Upper lobe of left lung (tissue), 6 donors: ENCODE data around the gene TNS4. TPM values are rescaled to one million over a fixed set of nuclear protein-coding genes. Genes with fewer than 3 reads are reported as not detected.

ENCODE experiments used
- ATAC-seq, 2 donors: fragments of 200-7000 bp; cut with Tn5 transposase; one replicate each; pipeline ENCODE4 v1.9.1; 2022; ENCODE audit warnings: mild to moderate bottlenecking in 2 of 2, moderate library complexity in 2 of 2; ENCODE audit not compliant: low FRiP score in 2 of 2
- DNase-seq, 2 donors: peaks; one replicate each; pipeline ENCODE4 v3.0.0-alpha.2; 2019 to 2020
- H3K27ac ChIP-seq, 4 donors: fragments of 200-600 bp; sonication (generic); one replicate each; pipeline ENCODE4 v1.5.1; 2016 to 2019
- H3K27me3 ChIP-seq, 4 donors: fragments of 200-600 bp; sonication (generic); one replicate each; pipeline ENCODE4 v1.5.1; 2017 to 2019
- H3K36me3 ChIP-seq, 4 donors: fragments of 200-600 bp; sonication (generic); one replicate each; pipeline ENCODE4 v1.5.1; 2016 to 2019
- H3K4me1 ChIP-seq, 4 donors: fragments of 200-600 bp; sonication (generic); one replicate each; pipeline ENCODE4 v1.5.1; 2018 to 2019
- H3K4me3 ChIP-seq, 4 donors: fragments of 200-600 bp; sonication (generic); one replicate each; pipeline ENCODE4 v1.5.1; 2017 to 2019; ENCODE audit warnings: mild to moderate bottlenecking in 2 of 4, moderate library complexity in 1 of 4
- H3K9me3 ChIP-seq, 4 donors: fragments of 200-600 bp; sonication (generic); one replicate each; pipeline ENCODE4 v1.5.1; 2018 to 2019
- EP300 ChIP-seq, 4 donors: sonication (generic); formaldehyde crosslinking; IDR thresholded peaks; one replicate each; pipeline ENCODE4 v1.5.1; 2017; ENCODE audit warnings: antibody characterized with exemption in 4 of 4, control low read depth in 2 of 4
- POLR2A ChIP-seq, 4 donors: fragments of 450-650 bp; IDR thresholded peaks; one replicate each; pipeline ENCODE4 v1.5.1; 2016 to 2017; ENCODE audit warnings: antibody characterized with exemption in 4 of 4, mild to moderate bottlenecking in 2 of 4
- POLR2AphosphoS5 ChIP-seq, 2 donors: sonication (generic); formaldehyde crosslinking; IDR thresholded peaks; one replicate each; pipeline ENCODE4 v1.5.1; 2017; ENCODE audit warnings: antibody characterized with exemption in 2 of 2
- WGBS, 2 donors: methylation state at CpG; one replicate each; pipeline ENCODE4 v1.1.5; 2017 to 2018; 5-methylcytosine and 5-hydroxymethylcytosine counted together
- total RNA-seq, 6 donors: library from RNA; depleted of rRNA in 4 of 6; stranded (reverse); fragments of >200 nt in 4 of 6; gene quantifications; one replicate each; pipeline versions ENCODE4 v1.1.0 to v1.2.1, GENCODE V29; 2016 to 2021
- TF ChIP-seq, protein P1 (sequence below), 6 experiments: fragments of 450-650 bp in 4 of 6; fragments of 200-600 bp in 2 of 6; sonication (generic) in 2 of 6; IDR thresholded peaks; one replicate each; pipeline ENCODE4 v1.5.1; 2016 to 2019; ENCODE audit warnings: antibody characterized with exemption in 6 of 6
- donor health status: DM: no; HTN: no; CAD: no; lungs with moderate emphysema.
- donor health status: DM: no; HTN: yes; CAD: no; lungs with severe emphysema.

TNS4 gene
- total RNA-seq, 6 donors from 2014 or later: 0.54 to 5.1 (median 1.1) TPM; not detected in 1

DNA sequence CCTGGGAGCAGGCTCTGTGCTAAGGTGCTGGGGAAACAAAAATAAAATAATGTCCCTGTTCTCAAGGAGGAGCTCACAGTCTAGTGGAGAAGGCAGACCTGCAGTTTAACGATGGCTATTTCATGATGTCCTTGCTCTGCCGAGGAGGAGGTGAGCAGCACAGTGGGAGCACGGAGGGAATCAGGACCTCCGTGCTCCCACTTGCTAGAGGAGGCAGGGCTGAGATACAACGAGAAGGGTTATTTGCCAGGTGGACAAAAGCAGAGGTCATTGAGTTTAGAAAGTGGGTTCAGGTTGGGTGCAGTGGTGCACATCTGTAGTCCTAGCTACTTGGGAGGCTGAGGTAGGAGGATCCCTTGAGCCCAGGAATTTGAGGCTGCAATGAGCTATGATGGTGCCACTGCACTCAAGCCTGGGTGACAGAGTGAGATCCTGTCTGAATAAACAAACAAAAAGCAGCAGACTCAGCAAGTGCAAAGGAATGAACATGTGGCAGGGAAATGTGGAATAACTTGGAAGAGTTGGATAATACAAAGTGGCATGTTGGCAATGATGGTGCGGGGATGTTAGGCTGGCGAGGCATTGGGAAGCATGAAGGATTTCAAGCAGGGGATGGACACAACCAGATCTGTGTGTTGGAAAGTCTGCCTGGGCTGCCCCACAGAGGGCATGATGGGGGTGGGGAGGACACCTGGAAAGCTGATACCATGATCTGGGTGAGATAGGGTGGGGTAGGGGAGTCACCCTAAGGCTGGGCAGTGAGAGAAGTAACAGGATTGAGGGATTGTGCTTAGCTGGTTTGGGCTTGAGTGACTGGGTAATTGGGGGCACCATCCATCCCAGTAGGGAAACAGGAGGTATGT is 12.8 kb upstream of the TNS4 start:
- TF ChIP-seq EP300 (IDR thresholded peaks at IDR 0.05) (no peak), POLR2A (IDR thresholded peaks at IDR 0.05) (no peak), POLR2AphosphoS5 (IDR thresholded peaks at IDR 0.05) (no peak)
- TF ChIP-seq, protein P1, sequence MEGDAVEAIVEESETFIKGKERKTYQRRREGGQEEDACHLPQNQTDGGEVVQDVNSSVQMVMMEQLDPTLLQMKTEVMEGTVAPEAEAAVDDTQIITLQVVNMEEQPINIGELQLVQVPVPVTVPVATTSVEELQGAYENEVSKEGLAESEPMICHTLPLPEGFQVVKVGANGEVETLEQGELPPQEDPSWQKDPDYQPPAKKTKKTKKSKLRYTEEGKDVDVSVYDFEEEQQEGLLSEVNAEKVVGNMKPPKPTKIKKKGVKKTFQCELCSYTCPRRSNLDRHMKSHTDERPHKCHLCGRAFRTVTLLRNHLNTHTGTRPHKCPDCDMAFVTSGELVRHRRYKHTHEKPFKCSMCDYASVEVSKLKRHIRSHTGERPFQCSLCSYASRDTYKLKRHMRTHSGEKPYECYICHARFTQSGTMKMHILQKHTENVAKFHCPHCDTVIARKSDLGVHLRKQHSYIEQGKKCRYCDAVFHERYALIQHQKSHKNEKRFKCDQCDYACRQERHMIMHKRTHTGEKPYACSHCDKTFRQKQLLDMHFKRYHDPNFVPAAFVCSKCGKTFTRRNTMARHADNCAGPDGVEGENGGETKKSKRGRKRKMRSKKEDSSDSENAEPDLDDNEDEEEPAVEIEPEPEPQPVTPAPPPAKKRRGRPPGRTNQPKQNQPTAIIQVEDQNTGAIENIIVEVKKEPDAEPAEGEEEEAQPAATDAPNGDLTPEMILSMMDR (IDR thresholded peaks at IDR 0.05): no peak
- WGBS, 2 donors: 87 to 91% methylated on average over 7 of the region's 7 CpGs
- Histone ChIP-seq H3K4me3 (no peak overlapping the region), H3K27me3 (no peaks in the 10 kb centered on the region), H3K4me1 (peaks cover 20 to 36% (median 31%) of the 10 kb centered on the region in 4 donors), H3K36me3 (no peaks in the 10 kb centered on the region), H3K9me3 (no peaks in the 10 kb centered on the region), H3K27ac (no peak overlapping the region)
- DNase-seq (no peak), ATAC-seq (no peak)

DNA sequence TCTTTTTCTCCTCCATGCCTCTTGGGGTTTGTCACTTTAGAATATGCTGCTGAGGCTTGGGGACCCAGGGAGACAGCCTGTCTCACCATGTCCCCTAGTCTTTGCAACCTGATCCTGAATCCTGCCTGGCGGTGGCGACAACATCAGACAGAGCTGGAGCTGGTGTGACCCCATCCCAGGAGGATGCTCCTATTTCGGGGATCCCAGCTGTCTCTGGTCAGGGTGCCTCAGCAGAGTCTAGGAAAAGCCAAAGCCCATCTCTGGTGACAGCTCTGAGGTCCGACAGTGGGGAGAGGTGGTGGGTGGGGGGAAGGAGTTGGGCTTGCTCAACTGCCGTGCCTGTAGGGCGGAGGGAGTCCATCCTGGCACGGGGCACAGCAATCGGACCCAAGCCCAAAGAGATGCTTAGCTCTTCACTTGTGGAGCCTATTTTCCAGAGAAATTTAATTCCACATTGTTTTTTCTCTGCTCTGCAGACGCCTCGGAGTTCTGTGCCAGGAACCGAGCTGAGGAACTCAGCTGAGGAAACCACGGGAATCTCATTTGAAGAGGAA is 10.3 kb upstream of the TNS4 start:
- Histone ChIP-seq H3K4me3 (no peak overlapping the region), H3K27ac (peak overlapping the region in 1 of 4 donors; percentile 61), H3K4me1 (peaks cover 16 to 25% (median 23%) of the 10 kb centered on the region in 4 donors), H3K9me3 (no peaks in the 10 kb centered on the region), H3K27me3 (no peaks in the 10 kb centered on the region), H3K36me3 (no peaks in the 10 kb centered on the region)
- TF ChIP-seq POLR2AphosphoS5 (IDR thresholded peaks at IDR 0.05) (no peak), POLR2A (IDR thresholded peaks at IDR 0.05) (no peak), EP300 (IDR thresholded peaks at IDR 0.05) (no peak)
- TF ChIP-seq, protein P1 (IDR thresholded peaks at IDR 0.05): no peak
- DNase-seq: no peak
- ATAC-seq: peak in 1 of 2 donors; percentile 16
- 65 to 77% methylated on average over 7 to 12 of the region's 12 CpGs for WGBS, 2 donors

DNA sequence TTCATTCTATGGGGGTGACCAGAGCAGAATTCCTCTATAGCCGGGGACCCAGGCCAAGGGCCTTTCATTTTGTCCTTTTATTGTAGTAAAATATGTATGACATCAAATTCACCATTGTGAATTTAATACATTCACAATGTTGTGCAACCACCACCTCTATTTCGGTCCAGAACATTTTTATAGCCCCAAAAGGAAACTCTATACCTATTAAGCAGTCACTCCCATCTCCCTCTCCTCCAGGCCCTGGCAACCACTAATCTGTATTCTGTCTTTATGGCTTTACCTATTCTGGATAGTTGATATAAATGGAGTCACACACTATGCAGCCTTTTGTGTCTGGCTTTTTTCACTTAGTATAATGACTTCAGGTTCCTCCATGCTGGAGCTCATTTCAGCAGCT is 9.7 kb upstream of the TNS4 start:
- no peak overlapping the region for H3K4me3 ChIP-seq
- no peaks in the 10 kb centered on the region for H3K27me3 ChIP-seq
- DNase-seq: no peak
- peaks cover 10 to 19% (median 17%) of the 10 kb centered on the region in 4 donors for H3K4me1 ChIP-seq
- 85 to 97% methylated on average over 2 of the region's 2 CpGs for WGBS, 2 donors
- H3K27ac ChIP-seq: no peak overlapping the region
- no peak for ATAC-seq
- no peaks in the 10 kb centered on the region for H3K36me3 ChIP-seq
- TF ChIP-seq, protein P1 (IDR thresholded peaks at IDR 0.05): no peak
- no peak for TF ChIP-seq POLR2AphosphoS5 (IDR thresholded peaks at IDR 0.05)
- no peak for TF ChIP-seq POLR2A (IDR thresholded peaks at IDR 0.05)
- no peak for TF ChIP-seq EP300 (IDR thresholded peaks at IDR 0.05)
- H3K9me3 ChIP-seq: no peaks in the 10 kb centered on the region

DNA sequence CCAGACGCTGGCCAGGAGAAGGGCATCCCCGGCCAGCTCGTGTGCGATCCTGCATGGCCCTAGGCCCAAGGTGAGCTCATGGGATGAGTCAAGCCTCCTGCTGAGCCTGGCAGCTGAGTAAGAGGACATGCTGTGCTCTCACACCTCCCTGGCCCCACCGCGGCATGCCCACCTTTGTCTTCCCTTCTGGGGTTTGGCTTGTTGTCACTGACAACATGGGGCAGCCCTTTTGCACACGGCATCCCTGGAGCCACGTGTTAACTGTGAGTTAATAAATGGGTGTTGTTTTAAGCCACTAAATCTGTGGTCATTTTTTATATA is 8.9 kb upstream of the TNS4 start:
- ATAC-seq: peak in 1 of 2 donors; percentile 20
- Histone ChIP-seq H3K27me3 (no peaks in the 10 kb centered on the region), H3K4me3 (no peak overlapping the region), H3K36me3 (no peaks in the 10 kb centered on the region), H3K27ac (no peak overlapping the region), H3K4me1 (peaks cover 5 to 11% (median 10%) of the 10 kb centered on the region in 4 donors), H3K9me3 (no peaks in the 10 kb centered on the region)
- no peak for TF ChIP-seq EP300 (IDR thresholded peaks at IDR 0.05)
- TF ChIP-seq POLR2A (IDR thresholded peaks at IDR 0.05): no peak
- TF ChIP-seq POLR2AphosphoS5 (IDR thresholded peaks at IDR 0.05): no peak
- TF ChIP-seq, protein P1 (IDR thresholded peaks at IDR 0.05): no peak
- 81 to 94% methylated on average over 7 to 8 of the region's 8 CpGs for WGBS, 2 donors
- no peak for DNase-seq
